Measurements from ENCODE around the gene CLRN3. TPM values are rescaled to one million over a fixed set of nuclear protein-coding genes. Genes with fewer than 3 reads are reported as not detected.

The CLRN3 gene
- total and polyA plus RNA-seq, 2 experiments from 2014 or later = not detected

- Histone ChIP-seq H3K4me3 (no peak overlapping the region), H3K9ac (no peak overlapping the region), H3K4me1 (ENCODE audit: insufficient read depth) (peaks cover 21% of the 10 kb centered on the region), H3F3A (ENCODE audit: insufficient read depth) (no peaks in the 10 kb centered on the region), H3K27ac (no peak overlapping the region), H3K27me3 (replicated peaks; ENCODE audit: insufficient read depth) (no peaks in the 10 kb centered on the region), H3K79me2 (ENCODE audit: insufficient read depth) (no peaks in the 10 kb centered on the region), H3K4me2 (ENCODE audit: unreplicated experiment) (no peak overlapping the region), H3K9me3 (ENCODE audit: low read depth) (no peaks in the 10 kb centered on the region), H3K36me3 (ENCODE audit: low read depth) (no peaks in the 10 kb centered on the region), H4K20me1 (ENCODE audit: insufficient read depth) (no peaks in the 10 kb centered on the region), H2AFZ (no peak overlapping the region), H3K9me2 (ENCODE audit: insufficient read depth) (no peaks in the 10 kb centered on the region)
- DNase-seq = no peak
- TF ChIP-seq EZH2phosphoT487 (IDR thresholded peaks at IDR 0.05; ENCODE audit: insufficient read depth, low read depth) = no peak
- TF ChIP-seq EZH2 (IDR thresholded peaks at IDR 0.05; ENCODE audit: insufficient read depth, poor library complexity, severe bottlenecking) = no peak
- in situ Hi-C loops (cut with MboI) = no loop called here
- WGBS, 2 experiments (ENCODE audit: low coverage in 1 of 2, low lambda C conversion rate in 2 of 2, missing lambda C conversion rate in 2 of 2) = 76 to 82% methylated on average over 10 of the region's 10 CpGs
Observed at GRCh38 chr10:127905848-127906261, 13.1 kb upstream of the CLRN3 start.

- TF ChIP-seq EZH2 (IDR thresholded peaks at IDR 0.05; ENCODE audit: insufficient read depth, poor library complexity, severe bottlenecking) (no peak), EZH2phosphoT487 (IDR thresholded peaks at IDR 0.05; ENCODE audit: insufficient read depth, low read depth) (no peak)
- Histone ChIP-seq H4K20me1 (ENCODE audit: insufficient read depth) (no peaks in the 10 kb centered on the region), H3K9me3 (ENCODE audit: low read depth) (no peaks in the 10 kb centered on the region), H3K4me2 (ENCODE audit: unreplicated experiment) (no peak overlapping the region), H3K4me1 (ENCODE audit: insufficient read depth) (peaks cover 20% of the 10 kb centered on the region), H3K27ac (no peak overlapping the region), H3K9ac (no peak overlapping the region), H3K36me3 (ENCODE audit: low read depth) (no peaks in the 10 kb centered on the region), H3K9me2 (ENCODE audit: insufficient read depth) (no peaks in the 10 kb centered on the region), H2AFZ (no peak overlapping the region), H3F3A (ENCODE audit: insufficient read depth) (no peaks in the 10 kb centered on the region), H3K27me3 (replicated peaks; ENCODE audit: insufficient read depth) (no peaks in the 10 kb centered on the region), H3K4me3 (no peak overlapping the region), H3K79me2 (ENCODE audit: insufficient read depth) (no peaks in the 10 kb centered on the region)
- DNase-seq = no peak
- in situ Hi-C loops (cut with MboI) = no loop called here
- WGBS, 2 experiments (ENCODE audit: low coverage in 1 of 2, low lambda C conversion rate in 2 of 2, missing lambda C conversion rate in 2 of 2) = 61 to 63% methylated on average over 14 of the region's 14 CpGs
Observed at GRCh38 chr10:127905001-127905847, 12.5 kb upstream of the CLRN3 start.

- 38 to 42% methylated on average over 5 of the region's 5 CpGs for WGBS, 2 experiments (ENCODE audit: low coverage in 1 of 2, low lambda C conversion rate in 2 of 2, missing lambda C conversion rate in 2 of 2)
- in situ Hi-C loops (cut with MboI) = no loop called here
Observed at GRCh38 chr10:127904311-127905000, 11.7 kb upstream of the CLRN3 start.

GRCh38 chr10:127903789-127904188, 11.0 kb upstream of the CLRN3 start:
- TF ChIP-seq EZH2 (IDR thresholded peaks at IDR 0.05; ENCODE audit: insufficient read depth, poor library complexity, severe bottlenecking) (no peak), EZH2phosphoT487 (IDR thresholded peaks at IDR 0.05; ENCODE audit: insufficient read depth, low read depth) (no peak)
- H3F3A ChIP-seq (ENCODE audit: insufficient read depth) = no peaks in the 10 kb centered on the region
- H3K9me3 ChIP-seq (ENCODE audit: low read depth) = no peaks in the 10 kb centered on the region
- H3K27me3 ChIP-seq (replicated peaks; ENCODE audit: insufficient read depth) = no peaks in the 10 kb centered on the region
- H3K27ac ChIP-seq = no peak overlapping the region
- H3K4me2 ChIP-seq (ENCODE audit: unreplicated experiment) = no peak overlapping the region
- WGBS, 2 experiments (ENCODE audit: low coverage in 1 of 2, low lambda C conversion rate in 2 of 2, missing lambda C conversion rate in 2 of 2) = 75 to 80% methylated on average over 5 of the region's 5 CpGs
- no peaks in the 10 kb centered on the region for H3K9me2 ChIP-seq (ENCODE audit: insufficient read depth)
- in situ Hi-C loops (cut with MboI) = no loop called here
- H3K36me3 ChIP-seq (ENCODE audit: low read depth) = no peaks in the 10 kb centered on the region
- H4K20me1 ChIP-seq (ENCODE audit: insufficient read depth) = no peaks in the 10 kb centered on the region
- H3K9ac ChIP-seq = no peak overlapping the region
- H3K79me2 ChIP-seq (ENCODE audit: insufficient read depth) = no peaks in the 10 kb centered on the region
- H3K4me1 ChIP-seq (ENCODE audit: insufficient read depth) = peaks cover 9% of the 10 kb centered on the region
- DNase-seq = no peak
- no peak overlapping the region for H2AFZ ChIP-seq
- H3K4me3 ChIP-seq = no peak overlapping the region

More at GRCh38 chr10:127904311-127905000, 11.7 kb upstream of the CLRN3 start:
- Histone ChIP-seq H3K9ac (no peak overlapping the region), H3F3A (ENCODE audit: insufficient read depth) (no peaks in the 10 kb centered on the region), H3K27ac (no peak overlapping the region), H3K27me3 (replicated peaks; ENCODE audit: insufficient read depth) (no peaks in the 10 kb centered on the region), H3K4me2 (ENCODE audit: unreplicated experiment) (no peak overlapping the region), H3K4me3 (no peak overlapping the region), H3K4me1 (ENCODE audit: insufficient read depth) (peaks cover 13% of the 10 kb centered on the region), H3K9me3 (ENCODE audit: low read depth) (no peaks in the 10 kb centered on the region), H3K79me2 (ENCODE audit: insufficient read depth) (no peaks in the 10 kb centered on the region), H2AFZ (no peak overlapping the region), H4K20me1 (ENCODE audit: insufficient read depth) (no peaks in the 10 kb centered on the region), H3K36me3 (ENCODE audit: low read depth) (no peaks in the 10 kb centered on the region), H3K9me2 (ENCODE audit: insufficient read depth) (no peaks in the 10 kb centered on the region)
- no peak for DNase-seq
- TF ChIP-seq EZH2 (IDR thresholded peaks at IDR 0.05; ENCODE audit: insufficient read depth, poor library complexity, severe bottlenecking) (no peak), EZH2phosphoT487 (IDR thresholded peaks at IDR 0.05; ENCODE audit: insufficient read depth, low read depth) (no peak)

Data from GM23248 (cell line).